SJCRH30 (cell line): Measurements from ENCODE around the gene PLCG2. TPM values are rescaled to one million over a fixed set of nuclear protein-coding genes. Genes with fewer than 3 reads are reported as not detected.
"Not testable (repeated sequence)": the region's sequence is repeated elsewhere in the genome, so short reads cannot be mapped to it uniquely, and the experiment has no call there.

ENCODE experiments used
- DNase-seq, 2 experiments: peaks; one replicate each; pipeline ENCODE4 v3.0.0-alpha.2; 2015 to 2020
- H3K27ac ChIP-seq: fragments of 250-450 bp; sonication (Bioruptor Pico); 2 replicates; pipeline ENCODE4 v1.5.1; 2020; ENCODE audit warnings: mild to moderate bottlenecking, moderate library complexity
- H3K27me3 ChIP-seq: fragments of 250-450 bp; sonication (Bioruptor Pico); 2 replicates; pipeline ENCODE4 v1.5.1; 2020; ENCODE audit warnings: mild to moderate bottlenecking, moderate library complexity
- H3K36me3 ChIP-seq: fragments of 250-450 bp; sonication (Bioruptor Pico); 2 replicates; pipeline ENCODE4 v1.5.1; 2020; ENCODE audit warnings: mild to moderate bottlenecking, moderate library complexity
- H3K4me1 ChIP-seq: fragments of 250-450 bp; sonication (Bioruptor Pico); 2 replicates; pipeline ENCODE4 v1.5.1; 2020; ENCODE audit warnings: mild to moderate bottlenecking, moderate library complexity
- H3K4me3 ChIP-seq: fragments of 250-450 bp; sonication (Bioruptor Pico); 2 replicates; pipeline ENCODE4 v1.5.1; 2020; ENCODE audit warnings: mild to moderate bottlenecking, moderate library complexity
- H3K9me3 ChIP-seq: fragments of 250-450 bp; sonication (Bioruptor Pico); replicated peaks from 2 replicates; pipeline ENCODE4 v1.5.1; 2020; ENCODE audit warnings: mild to moderate bottlenecking, moderate library complexity
- total RNA-seq: library from RNA; depleted of rRNA; stranded (reverse); fragments of >200 nt; shearing (Covaris generic); gene quantifications from 2 replicates; pipeline ENCODE4 v1.2.3, GENCODE V29; 2014; rRNA removed

The PLCG2 gene
- total RNA-seq = 0.45 and 0.68 TPM in 2 replicates

DNA sequence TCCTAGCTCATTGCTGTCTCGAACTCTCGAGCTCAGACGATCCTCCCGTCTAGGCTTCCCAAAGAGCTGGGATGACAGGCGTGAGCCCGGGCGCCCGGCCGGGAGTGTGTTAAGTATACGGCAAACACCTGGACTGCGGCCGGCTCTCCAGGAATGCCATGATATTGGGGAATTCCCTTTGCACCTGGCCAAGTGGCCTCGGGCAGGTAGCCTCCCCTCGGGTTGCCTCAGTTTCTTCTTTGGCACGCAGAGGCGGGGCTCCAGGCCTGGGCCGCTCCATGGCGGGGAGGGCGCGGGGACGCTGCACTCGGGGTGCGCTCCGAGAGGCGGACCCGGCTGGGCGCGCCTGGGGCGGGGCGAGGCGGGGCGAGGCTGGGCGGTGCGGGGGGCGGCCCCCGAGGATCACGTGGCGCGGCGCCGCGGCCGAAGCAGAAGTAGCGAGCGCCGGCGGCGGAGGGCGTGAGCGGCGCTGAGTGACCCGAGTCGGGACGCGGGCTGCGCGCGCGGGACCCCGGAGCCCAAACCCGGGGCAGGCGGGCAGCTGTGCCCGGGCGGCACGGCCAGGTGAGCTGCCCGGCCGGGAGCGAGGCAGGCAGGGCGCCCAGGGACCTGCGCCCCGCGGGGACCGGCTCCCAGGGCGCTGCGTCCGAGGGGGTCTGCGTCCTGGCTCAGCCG, at the start of gene PLCG2:
TSS of gene PLCG2 (plus strand) at position 431 of the 675 bp plus-strand sequence. CDS start 6,699 bp downstream, outside the sequence.
- H3K36me3 ChIP-seq = no peaks in the 10 kb centered on the region
- no peak within 1 kb of the TSS for H3K27ac ChIP-seq
- H3K4me1 ChIP-seq = no peaks in the 10 kb centered on the region
- no peaks in the 10 kb centered on the region for H3K27me3 ChIP-seq
- no peaks in the 10 kb centered on the region for H3K9me3 ChIP-seq
- DNase-seq = peak; percentile 31 to 53
- H3K4me3 ChIP-seq = peak within 1 kb of the TSS; percentile 52

DNA sequence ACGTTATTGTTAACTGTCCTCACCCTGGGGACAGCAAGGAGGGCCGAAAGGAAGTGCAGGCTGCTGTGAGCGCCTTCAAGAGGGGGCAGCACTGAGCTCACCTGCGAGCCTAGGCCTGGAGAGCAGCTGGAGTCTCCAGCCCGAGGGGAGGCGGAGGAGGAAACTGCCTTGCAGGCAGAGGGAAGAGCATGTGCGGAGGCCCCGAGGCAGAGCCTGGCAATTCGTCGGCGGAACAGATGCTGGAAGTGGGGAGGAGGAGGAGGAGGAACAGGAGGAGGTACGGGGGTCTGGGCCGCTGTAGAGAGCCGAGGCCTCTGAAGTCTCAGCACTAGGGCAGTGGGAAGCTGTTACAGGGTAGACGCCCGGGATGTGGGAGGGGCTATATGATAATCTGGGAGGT, 49.6 kb upstream of the PLCG2 start:
- Histone ChIP-seq H3K4me3 (no peak overlapping the region), H3K27me3 (no peaks in the 10 kb centered on the region), H3K36me3 (no peaks in the 10 kb centered on the region), H3K4me1 (no peaks in the 10 kb centered on the region), H3K9me3 (no peaks in the 10 kb centered on the region), H3K27ac (no peak overlapping the region)
- no peak for DNase-seq

DNA sequence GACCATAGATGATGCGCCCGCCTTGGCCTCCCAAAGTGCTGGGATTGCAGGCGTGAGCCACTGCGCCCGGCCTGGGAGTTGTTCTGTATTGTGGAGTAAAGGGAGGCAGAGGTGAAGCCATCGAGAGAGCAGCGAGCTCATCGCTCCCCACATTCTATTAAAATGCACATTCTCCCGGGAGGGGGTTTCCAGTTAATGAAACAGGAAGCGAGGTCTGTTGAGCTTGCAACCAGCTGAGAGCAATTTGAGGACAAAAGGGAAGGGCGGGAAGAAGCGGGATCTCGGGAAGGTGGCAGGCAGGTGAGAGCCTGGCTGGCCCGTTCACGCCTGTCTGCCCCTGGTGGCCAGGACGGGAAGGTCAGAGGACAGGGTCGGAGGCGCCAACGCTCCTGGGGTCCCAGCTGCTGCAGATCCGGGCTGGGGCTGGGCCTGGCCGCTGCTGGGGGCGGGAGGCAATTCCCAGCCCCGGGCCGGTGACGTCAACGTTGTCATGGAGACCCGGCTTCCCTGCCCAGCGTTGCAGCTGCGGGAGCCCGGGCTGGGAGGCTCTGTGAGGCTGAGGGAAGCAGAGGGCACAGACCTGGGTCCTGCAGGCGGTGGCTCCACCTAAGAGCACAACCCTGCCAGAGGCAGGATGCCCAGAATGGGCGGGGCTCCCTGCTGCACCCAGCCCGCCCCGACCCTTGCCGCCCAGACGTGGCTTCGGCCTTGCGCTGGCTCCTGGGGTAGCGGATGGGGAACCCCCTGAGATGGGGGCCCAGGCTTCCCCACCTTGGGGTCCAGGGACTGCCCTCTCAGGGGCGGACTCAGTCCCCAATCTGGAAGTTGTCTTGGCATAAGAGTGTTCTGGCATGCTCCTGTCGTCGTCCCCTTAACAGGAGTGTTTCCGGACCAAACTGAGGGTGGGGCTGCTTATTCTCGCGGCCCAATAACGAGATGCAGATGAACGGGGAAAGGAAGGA, 48.7 kb upstream of the PLCG2 start:
- DNase-seq = peak; percentile 90
- no peaks in the 10 kb centered on the region for H3K27me3 ChIP-seq
- no peaks in the 10 kb centered on the region for H3K9me3 ChIP-seq
- H3K4me3 ChIP-seq = peak overlapping the region; percentile 57
- H3K36me3 ChIP-seq = no peaks in the 10 kb centered on the region
- peak overlapping the region; percentile 31; the same call in 1 of the 2 replicates for H3K27ac ChIP-seq
- no peaks in the 10 kb centered on the region for H3K4me1 ChIP-seq

DNA sequence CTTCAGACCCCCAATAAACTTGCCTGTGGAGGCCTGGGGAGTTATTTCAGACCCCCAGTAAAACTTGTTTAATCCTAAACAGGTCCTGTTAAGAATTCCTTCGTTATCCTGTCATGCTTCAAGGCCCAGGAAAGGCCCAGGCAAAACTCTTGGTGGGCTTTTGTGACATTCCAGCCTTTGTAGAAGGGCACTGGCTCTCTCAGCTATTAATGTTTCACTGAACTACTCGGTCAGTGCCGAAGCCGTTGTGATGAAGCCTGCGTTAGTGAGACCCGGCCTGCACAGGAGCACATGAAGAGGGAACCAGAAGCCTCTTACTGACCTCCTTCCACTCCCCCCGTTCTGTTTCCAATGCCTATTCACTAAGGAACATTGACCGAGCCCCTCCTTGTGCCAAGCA, 47.4 kb upstream of the PLCG2 start:
- no peaks in the 10 kb centered on the region for H3K4me1 ChIP-seq
- H3K4me3 ChIP-seq = no peak overlapping the region
- H3K9me3 ChIP-seq = no peaks in the 10 kb centered on the region

DNA sequence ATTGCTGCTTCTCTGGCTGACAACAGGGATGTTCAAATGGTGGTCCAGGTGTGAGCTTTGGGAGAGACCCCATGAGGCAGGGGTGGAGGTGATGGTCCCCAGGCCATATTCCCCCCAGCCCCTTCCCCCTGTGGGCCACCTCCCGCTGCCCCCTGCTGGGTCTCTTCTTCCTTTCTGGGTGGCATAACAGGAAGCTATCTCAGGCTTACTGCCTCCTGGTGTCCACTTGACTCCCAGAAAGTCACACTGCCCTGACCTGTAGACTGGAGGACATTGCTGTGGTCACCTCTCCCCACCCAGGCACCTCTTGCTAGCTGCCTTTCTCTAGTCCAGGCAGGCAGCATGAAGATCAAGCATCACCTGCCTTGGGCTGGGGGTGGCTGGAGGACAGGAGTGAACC, 46.4 kb upstream of the PLCG2 start:
- no peaks in the 10 kb centered on the region for H3K27me3 ChIP-seq
- H3K27ac ChIP-seq = no peak overlapping the region
- H3K36me3 ChIP-seq = no peaks in the 10 kb centered on the region
- no peak overlapping the region for H3K4me3 ChIP-seq
- DNase-seq = no peak
- H3K9me3 ChIP-seq = no peaks in the 10 kb centered on the region
- H3K4me1 ChIP-seq = no peaks in the 10 kb centered on the region

More for the DNA sequence above, 47.4 kb upstream of the PLCG2 start:
- no peaks in the 10 kb centered on the region for H3K36me3 ChIP-seq
- H3K27me3 ChIP-seq = no peaks in the 10 kb centered on the region
- H3K27ac ChIP-seq = no peak overlapping the region
- DNase-seq = no peak

DNA sequence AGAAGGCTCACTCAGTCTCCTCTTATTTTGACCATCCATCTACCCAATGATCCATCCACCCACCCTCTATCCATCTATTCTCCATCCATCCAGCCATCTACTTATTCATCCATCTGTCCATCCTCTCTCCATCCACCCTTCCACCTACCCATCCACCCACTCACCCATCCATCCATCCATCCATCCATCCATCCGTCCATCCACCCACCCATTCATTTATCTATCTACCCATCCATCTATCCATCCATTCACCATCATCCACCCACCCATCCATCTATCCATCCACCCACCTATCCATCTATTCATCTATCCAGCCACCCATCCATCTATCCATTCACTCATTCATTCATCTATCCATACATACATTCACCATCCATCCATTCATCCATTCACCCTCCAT, 45.8 kb upstream of the PLCG2 start:
- Histone ChIP-seq H3K9me3 (no peaks in the 10 kb centered on the region), H3K27me3 (no peaks in the 10 kb centered on the region), H3K36me3 (no peaks in the 10 kb centered on the region), H3K4me3 (no peak overlapping the region), H3K4me1 (no peaks in the 10 kb centered on the region), H3K27ac (no peak overlapping the region)
- no peak for DNase-seq

DNA sequence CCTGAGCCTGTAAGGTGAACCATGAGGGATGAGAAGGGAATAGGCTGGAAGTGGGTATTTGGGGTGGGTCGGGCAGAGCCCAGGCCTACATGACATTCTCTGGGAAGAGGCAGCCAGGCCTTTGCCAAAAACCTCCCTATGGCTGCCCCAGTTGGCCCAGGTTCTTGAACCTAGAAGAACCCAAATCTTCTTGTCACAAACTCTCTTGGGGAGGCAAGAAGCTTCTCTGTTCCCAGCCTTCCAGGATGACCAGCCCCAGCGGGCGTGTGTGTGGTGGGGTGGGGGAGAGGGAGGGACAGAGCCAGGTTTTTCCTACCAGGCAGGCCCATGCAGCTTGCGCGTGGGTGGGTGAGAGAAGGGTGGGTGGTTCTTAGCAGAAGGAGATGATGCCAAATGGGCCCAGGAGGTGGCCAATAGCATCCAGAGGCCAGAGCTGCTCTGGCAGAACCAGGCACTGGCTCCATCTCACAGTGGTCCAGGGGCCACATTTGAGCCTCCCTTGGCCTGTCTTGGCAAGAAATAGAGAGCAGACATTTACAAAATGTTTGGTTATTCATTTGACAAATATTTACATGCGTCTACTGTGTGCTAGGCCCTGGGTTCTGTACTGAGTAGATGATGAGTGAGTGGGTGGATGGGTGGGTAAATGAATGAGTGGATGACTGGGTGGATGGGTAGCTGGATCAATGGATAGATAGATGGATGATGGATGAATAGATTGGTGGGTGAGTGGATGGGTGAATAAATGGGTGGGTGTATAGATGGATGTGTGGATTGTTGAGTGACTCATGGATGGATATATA, 44.3 kb upstream of the PLCG2 start:
- Histone ChIP-seq H3K4me1 (no peaks in the 10 kb centered on the region), H3K4me3 (no peak overlapping the region), H3K36me3 (no peaks in the 10 kb centered on the region), H3K27ac (no peak overlapping the region), H3K9me3 (no peaks in the 10 kb centered on the region), H3K27me3 (no peaks in the 10 kb centered on the region)
- no peak for DNase-seq

DNA sequence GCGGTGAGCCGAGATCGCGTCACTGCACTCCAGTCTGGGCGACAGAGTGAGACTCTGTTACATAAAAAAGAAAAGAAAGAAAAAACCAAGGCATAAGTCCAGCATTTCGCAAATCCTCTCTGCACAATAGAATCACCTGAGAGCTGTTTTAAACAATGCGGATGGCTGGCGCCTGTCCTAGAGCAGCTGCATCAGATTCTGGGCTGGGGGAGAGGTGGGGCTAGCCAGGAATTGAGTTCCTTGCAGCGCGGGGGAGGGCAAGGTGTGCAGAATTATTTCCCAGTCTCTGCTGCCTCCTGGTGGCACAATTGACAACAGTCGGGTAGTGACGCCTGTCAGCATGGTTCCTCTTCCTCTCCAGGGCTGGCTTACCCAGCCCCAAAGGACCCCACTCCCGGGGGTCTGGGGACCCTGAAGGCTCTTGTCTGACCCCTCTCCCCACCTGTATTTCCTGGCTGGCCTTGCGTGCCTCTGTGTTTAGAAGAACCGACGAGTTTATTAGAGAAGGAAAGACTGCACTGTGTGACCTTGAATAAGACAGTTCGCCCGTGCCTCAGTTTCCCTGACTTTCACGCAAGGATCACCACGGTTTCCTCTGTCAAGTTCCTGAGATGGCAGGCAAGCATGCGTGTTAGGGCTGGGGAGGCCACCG, 41.1 kb upstream of the PLCG2 start:
- H3K4me3 ChIP-seq = no peak overlapping the region
- H3K4me1 ChIP-seq = no peaks in the 10 kb centered on the region
- no peaks in the 10 kb centered on the region for H3K36me3 ChIP-seq
- H3K27ac ChIP-seq = no peak overlapping the region
- no peaks in the 10 kb centered on the region for H3K27me3 ChIP-seq
- peak; percentile 62 to 80 for DNase-seq
- no peaks in the 10 kb centered on the region for H3K9me3 ChIP-seq

DNA sequence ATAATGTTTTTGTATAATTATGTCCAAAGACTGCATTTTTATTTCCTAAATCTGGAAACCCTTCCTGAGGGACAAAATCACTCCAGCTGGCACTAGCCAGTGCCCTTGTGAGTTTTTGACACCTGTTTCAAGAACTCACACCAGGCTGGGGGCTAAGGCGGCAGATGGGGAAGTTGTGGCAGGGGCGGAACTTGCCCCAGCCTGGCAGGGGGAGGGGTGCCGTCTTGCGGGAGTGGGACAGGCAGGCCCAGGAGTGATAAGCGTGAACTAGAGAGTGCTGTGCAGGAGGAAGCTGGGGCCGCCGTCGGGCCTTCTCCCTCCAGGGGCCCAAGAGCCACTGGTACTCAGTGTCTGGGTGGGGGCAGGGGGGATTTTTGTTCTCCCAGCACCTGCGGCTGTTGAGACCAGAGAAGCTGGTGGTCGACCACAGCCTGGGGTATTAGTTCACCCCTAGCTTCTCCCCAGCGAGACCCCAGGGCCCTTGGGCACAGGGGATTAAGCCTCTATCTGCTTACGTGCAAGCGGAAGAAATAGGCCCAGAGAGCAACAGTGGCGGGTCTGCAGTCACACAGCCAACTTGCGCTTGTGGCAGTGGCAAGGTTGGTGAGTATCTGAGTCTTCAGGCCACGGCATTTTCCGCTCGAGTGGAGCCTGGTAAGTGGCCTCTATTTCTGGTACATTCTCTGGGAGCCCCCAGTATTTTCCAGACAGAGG, 40.2 kb upstream of the PLCG2 start:
- Histone ChIP-seq H3K27me3 (no peaks in the 10 kb centered on the region), H3K36me3 (no peaks in the 10 kb centered on the region), H3K4me3 (no peak overlapping the region), H3K27ac (no peak overlapping the region), H3K9me3 (no peaks in the 10 kb centered on the region), H3K4me1 (no peaks in the 10 kb centered on the region)
- no peak for DNase-seq

DNA sequence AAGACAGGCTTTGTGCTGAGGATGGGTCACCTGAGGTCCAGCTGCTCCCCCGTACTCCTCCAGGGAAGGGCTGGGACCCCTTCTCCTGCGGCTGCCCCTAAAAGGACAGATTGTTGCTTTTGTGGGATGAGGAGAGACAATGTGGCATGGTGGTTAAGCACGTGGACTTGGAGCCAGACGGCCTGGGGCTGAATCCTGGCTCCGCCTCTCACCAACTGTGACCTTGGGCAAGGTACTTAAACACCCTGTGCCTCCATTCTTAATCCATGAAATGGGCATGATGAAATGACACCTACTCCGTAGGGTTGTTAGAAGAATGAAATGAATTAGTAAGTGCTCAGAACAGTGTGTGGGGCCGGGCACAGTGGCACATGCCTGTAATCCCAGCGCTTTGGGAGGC, 39.6 kb upstream of the PLCG2 start:
- Histone ChIP-seq H3K36me3 (no peaks in the 10 kb centered on the region), H3K4me1 (no peaks in the 10 kb centered on the region)

DNA sequence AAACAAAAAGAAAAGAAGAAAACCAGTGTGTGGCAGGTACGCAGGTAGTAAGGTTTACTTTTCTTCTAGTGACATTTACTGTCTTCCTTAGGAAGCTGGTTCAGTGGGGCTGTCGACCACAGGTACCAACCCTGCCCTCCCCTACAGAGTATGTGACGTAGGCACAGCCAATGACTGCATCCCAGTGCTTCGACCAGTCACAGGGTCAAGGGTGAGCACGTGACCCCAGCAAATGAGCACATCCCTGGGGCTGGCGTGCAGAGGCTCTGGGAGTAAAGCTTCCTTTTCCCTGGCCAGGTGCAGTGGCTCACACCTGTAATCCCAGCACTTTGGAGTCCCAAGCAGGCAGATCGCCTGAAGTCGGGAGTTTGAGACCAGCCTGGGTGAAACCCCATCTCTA, 38.9 kb upstream of the PLCG2 start:
- Histone ChIP-seq H3K4me3 (no peak overlapping the region), H3K36me3 (no peaks in the 10 kb centered on the region), H3K4me1 (no peaks in the 10 kb centered on the region), H3K9me3 (no peaks in the 10 kb centered on the region), H3K27me3 (no peaks in the 10 kb centered on the region), H3K27ac (no peak overlapping the region)
- DNase-seq = peak in 1 of 2 experiments; percentile 20

More for the DNA sequence above, 39.6 kb upstream of the PLCG2 start:
- H3K27ac ChIP-seq = no peak overlapping the region
- no peaks in the 10 kb centered on the region for H3K27me3 ChIP-seq
- no peaks in the 10 kb centered on the region for H3K9me3 ChIP-seq
- no peak for DNase-seq
- H3K4me3 ChIP-seq = no peak overlapping the region

DNA sequence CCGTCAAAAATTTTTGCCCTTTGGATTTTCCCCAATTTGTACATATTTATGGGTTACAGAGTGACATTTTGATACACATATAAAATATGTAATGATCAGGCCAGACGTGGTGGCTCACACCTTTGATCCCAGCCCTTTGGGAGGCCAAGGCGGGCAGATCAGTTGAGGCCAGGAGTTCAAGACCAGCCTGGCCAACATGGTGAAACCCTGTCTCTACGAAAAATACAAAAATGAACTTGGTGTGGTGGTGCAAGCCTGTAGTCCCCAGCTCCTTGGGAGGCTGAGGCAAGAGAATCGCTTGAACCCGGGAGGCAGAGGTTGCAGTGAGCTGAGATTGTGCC, 37.7 kb upstream of the PLCG2 start:
- H3K4me3 ChIP-seq, H3K36me3 ChIP-seq, H3K27me3 ChIP-seq, DNase-seq, H3K9me3 ChIP-seq, H3K27ac ChIP-seq, H3K4me1 ChIP-seq: not testable (repeated sequence)

DNA sequence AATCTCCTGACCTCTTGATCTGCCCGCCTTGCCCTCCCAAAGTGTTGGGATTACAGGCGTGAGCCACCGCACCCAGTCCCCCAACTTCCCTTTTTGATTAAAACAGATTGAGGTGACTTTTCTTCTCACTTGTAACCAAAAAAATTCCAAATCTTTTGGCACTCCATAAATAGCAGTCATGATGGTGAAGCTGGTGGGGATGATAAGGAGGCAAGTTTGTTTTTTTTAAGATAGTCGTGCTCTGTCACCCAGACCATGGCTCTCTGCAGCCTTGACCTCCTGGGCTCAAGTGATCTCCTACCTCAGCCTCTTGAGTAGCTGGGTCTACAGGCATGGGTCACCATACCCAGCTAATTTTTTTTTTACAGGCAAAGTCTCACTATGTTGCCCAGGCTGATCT, 34.7 kb upstream of the PLCG2 start:
- DNase-seq = no peak
- no peaks in the 10 kb centered on the region for H3K4me1 ChIP-seq
- H3K36me3 ChIP-seq = no peaks in the 10 kb centered on the region
- H3K27ac ChIP-seq = no peak overlapping the region
- no peaks in the 10 kb centered on the region for H3K9me3 ChIP-seq
- H3K27me3 ChIP-seq = no peaks in the 10 kb centered on the region
- no peak overlapping the region for H3K4me3 ChIP-seq

DNA sequence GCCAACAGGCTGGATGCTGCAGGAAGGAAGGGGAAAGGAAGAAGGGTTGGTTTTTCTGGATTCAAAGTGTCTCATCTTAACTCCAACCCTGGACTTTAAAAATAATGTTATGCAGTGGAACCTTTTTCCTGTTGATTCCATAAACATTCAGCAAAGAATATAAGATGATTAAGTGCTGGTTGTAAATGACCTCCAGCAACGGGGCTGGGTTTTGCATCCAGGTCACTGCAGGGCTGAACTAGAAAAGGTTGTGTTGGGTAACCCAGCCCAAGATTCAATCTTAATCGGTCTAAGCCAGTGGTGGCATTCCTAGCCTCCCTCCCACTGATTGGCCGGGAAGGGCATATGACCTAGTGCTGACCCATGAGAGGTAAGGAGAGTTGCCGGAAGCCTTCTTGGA, 34.2 kb upstream of the PLCG2 start:
- Histone ChIP-seq H3K27me3 (no peaks in the 10 kb centered on the region), H3K27ac (no peak overlapping the region), H3K36me3 (no peaks in the 10 kb centered on the region), H3K4me1 (no peaks in the 10 kb centered on the region), H3K4me3 (no peak overlapping the region), H3K9me3 (no peaks in the 10 kb centered on the region)
- DNase-seq = no peak
